ENCODE data around the gene NUP214.
"Not testable (repeated sequence)": the region's sequence is repeated elsewhere in the genome, so short reads cannot be mapped to it uniquely, and the experiment has no call there.

NUP214 gene

GRCh38 chr9:131096269-131097125 lies 28.9 kb upstream of the NUP214 start, which contains the start of gene AIF1L:
AIF1L (plus strand) TSS chr9:131096531; CDS start chr9:131096630, 99 bp downstream.
- in situ Hi-C loops (cut with HindIII; ENCODE audit: low sequenced_read_pairs): no loop called here

DNA sequence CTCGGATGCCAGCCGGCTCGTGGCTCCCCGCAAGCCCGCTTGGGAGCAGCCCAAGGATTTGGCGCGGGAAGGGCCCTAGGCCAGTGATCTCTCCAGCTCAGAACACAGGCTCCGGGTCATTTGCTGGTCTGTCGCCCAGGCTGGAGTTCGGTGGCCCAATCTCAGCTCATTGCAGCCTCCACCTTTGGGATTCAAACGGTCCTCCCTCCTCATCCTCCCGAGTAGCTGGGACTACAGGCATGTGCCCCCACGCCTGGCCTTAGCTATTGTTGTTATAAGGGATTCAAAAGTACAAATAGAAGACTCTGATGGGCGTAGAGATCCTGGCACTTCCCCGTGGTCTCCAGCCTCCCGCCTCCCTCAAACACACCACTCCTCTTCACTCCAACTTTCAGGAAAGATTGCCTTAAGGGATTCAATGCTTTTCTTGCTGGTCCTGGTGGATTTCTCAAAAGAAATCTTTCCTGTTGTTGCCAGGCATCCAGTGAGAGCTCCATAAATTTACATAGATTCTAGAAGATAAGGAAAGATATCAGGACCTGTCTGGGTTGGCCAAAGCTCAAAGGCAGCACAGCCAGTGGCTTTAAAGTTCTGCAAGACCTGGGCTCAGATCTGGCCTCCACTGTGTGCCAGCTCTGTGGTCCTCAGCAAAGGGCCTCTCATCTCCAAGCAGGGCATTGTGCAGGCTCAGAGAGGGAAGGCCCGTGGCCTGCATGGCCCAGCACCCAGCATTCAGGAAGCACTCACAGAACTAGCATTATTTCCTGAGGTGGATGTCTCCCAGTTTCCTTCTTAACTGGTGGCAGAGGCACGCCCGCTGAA lies 28.0 kb upstream of the NUP214 start:
- in situ Hi-C loops (cut with HindIII; ENCODE audit: low sequenced_read_pairs): no loop called here

GRCh38 chr9:131097948-131098278 lies 27.5 kb upstream of the NUP214 start:
- in situ Hi-C loops (cut with HindIII; ENCODE audit: low sequenced_read_pairs): no loop called here

DNA sequence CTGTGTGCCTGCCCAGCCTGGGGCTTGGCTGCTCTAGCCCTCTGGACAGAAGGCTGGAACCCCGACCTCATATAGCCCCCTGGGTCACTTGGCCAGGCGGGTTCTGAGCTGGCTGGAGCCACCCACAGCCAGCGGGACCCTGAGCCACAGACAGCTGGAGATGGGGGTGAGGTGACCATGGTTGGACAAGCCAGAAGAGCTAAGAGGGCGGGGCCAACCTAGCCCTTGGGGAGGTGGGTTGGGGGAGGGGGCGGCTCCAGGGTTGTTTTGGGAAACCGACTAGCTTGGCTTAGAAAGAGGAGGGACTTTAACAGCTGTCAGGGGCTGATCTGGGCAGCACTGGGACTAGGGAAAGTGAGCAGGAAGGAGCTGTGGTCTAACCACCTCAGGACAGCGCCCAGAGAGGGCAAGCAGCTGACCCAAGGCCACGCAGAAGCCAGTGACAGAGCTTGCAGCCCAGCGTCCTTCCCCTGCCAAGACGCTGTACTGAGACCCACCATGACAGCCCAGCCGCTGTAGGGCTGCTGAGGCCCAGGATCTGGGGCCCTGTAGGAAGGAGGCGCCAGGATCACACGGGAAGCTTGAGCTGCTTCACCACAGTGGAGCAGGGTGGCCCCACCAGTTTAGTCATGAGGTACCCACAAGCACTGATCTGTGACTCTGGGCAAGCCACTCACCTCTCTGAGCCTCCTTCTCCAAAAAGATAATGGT lies 26.8 kb upstream of the NUP214 start:
- in situ Hi-C loops (cut with HindIII; ENCODE audit: low sequenced_read_pairs): no loop called here

- in situ Hi-C loops (cut with HindIII; ENCODE audit: low sequenced_read_pairs): no loop called here
These were observed 26.2 kb upstream of the NUP214 start for GRCh38 chr9:131099102-131099606.

DNA sequence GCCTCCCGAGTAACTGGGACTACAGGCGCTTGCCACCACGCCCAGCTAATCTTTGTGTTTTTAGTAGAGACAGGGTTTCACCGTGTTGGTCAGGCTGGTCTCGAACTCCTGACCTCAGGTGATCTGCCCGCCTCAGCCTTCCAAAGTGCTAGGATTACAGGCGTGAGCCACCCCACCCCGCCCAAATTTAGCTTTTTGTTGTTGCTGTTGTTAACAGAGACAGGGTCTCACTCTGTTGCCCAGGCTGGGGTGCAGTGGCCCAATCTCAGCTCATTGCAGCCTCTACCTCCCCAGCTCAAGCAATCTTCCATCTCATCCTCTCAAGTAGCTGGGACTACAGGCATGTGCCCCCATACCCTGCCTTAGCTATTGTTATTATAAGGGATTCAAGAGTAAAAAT lies 25.5 kb upstream of the NUP214 start:
- in situ Hi-C loops (cut with HindIII; ENCODE audit: low sequenced_read_pairs): not testable (repeated sequence)

- in situ Hi-C loops (cut with HindIII; ENCODE audit: low sequenced_read_pairs): no loop called here
These were observed 24.9 kb upstream of the NUP214 start for GRCh38 chr9:131100445-131100844.

DNA sequence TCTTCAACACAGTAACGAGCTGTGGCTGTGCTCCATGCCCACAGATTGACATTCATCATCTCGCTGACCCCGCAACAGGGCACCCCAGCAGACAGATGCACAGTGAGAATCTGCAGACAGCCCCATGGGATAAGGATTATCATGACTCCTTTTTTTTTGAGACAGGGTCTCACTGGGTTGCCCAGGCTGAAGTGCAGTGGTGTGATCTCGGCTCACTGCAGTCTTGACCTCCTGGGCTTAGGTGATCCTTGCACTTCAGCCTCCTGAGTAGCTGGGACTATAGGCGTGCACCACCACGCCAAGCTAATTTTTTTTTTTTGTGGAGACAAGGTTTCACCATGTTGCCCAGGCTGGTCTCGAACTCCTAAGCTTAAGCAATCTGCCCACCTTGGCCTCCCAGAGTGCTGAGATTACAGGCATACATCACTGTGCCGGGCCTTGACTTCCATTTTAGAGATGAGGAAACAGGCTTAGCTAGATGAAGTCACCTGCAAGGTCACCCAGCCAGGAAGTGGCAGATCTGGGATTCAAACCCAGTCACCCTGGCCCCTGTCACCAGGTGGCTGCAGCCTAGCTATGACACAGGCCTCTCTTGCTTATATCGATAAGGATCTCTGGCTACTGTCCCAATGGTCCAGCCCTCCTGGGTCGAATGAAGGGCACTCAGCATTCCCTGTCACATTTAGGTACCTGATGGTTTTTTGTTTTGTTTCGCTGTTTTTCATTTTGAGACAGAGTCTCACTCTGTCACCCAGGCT lies 24.0 kb upstream of the NUP214 start:
- in situ Hi-C loops (cut with HindIII; ENCODE audit: low sequenced_read_pairs): no loop called here

- in situ Hi-C loops (cut with HindIII; ENCODE audit: low sequenced_read_pairs): no loop called here
These were observed 22.4 kb upstream of the NUP214 start for GRCh38 chr9:131103024-131103423.

DNA sequence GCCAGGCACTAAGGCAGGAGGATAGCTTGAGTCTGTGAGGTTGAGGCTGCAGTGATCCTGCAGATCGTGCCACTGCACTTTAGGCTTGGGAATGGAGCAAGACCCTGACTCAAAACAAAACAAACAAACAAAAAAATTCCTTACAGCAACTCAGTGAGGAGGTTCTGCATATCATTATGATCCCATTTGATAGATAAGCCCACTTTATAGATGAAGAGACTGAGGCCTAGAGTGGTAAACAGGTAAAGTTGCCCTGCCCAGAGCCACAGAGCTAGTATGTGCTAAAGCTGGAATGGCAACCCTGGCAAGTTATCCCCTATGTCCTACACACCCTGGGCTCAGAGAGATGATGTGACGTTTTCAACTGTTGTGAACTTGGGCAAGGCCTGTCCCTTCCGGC lies 21.9 kb upstream of the NUP214 start:
- in situ Hi-C loops (cut with HindIII; ENCODE audit: low sequenced_read_pairs): no loop called here

- in situ Hi-C loops (cut with HindIII; ENCODE audit: low sequenced_read_pairs): no loop called here
These were observed 21.2 kb upstream of the NUP214 start for GRCh38 chr9:131104016-131104740.

- in situ Hi-C loops (cut with HindIII; ENCODE audit: low sequenced_read_pairs): no loop called here
These were observed 19.4 kb upstream of the NUP214 start for GRCh38 chr9:131105952-131106351.

GRCh38 chr9:131107760-131108159 lies 17.6 kb upstream of the NUP214 start:
- in situ Hi-C loops (cut with HindIII; ENCODE audit: low sequenced_read_pairs): no loop called here

DNA sequence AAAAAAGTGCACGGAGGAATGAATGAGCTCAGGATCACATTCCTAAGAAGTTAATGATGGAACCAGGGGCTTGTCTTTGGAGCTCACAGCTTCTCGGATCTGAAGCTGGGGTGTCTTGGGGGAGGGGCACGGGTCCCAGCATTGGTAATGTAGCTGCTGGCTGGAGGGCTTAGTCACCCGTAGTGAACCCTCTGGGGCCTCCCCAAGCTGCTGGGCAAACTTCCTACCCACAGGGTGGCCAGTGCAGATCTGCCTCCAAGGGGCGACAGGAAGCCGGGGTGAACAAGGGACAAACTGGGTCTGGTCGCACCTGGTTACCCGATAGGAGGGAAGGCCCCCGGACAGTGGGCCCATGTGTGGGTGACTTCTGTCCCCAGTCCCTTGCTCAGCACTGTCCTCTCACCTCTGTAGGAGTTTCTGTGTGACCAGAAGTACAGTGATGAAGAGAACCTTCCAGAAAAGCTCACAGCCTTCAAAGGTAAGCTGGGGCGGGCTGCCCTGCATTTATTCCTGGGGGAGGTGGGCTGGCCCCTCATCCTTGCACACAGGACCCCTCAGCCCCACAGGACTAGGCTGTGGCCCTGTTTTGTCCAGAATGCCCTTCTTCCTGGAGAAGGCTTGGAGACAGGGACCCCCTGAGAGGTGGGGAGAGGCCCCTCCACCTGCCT lies 14.1 kb upstream of the NUP214 start:
- in situ Hi-C loops (cut with HindIII; ENCODE audit: low sequenced_read_pairs): no loop called here

GRCh38 chr9:131111854-131112311 lies 13.5 kb upstream of the NUP214 start:
- in situ Hi-C loops (cut with HindIII; ENCODE audit: low sequenced_read_pairs): no loop called here

- in situ Hi-C loops (cut with HindIII; ENCODE audit: low sequenced_read_pairs): no loop called here
These were observed 12.8 kb upstream of the NUP214 start for GRCh38 chr9:131112374-131113154.

DNA sequence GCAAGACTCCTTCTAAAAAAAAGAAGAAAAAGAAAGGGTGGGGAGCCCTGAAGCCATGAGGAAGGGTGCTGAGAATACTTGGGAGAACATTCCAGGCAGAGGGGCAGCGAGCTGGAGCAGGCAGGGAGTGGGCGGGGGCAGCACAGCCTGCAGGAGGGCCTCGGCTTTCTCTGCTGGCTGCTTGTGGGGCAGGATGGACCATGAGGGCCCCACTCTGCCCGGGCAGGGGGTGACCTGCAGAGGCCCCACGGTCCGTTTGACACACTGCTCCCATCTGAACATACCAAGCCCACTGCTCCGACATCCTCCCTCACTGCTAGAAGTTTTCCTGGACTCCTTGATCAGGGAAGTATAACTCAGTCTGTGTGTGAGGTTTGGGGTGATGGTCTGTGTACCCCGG lies 11.7 kb upstream of the NUP214 start:
- in situ Hi-C loops (cut with HindIII; ENCODE audit: low sequenced_read_pairs): no loop called here

GRCh38 chr9:131114084-131114535 lies 11.3 kb upstream of the NUP214 start:
- in situ Hi-C loops (cut with HindIII; ENCODE audit: low sequenced_read_pairs): no loop called here

All from DLD1 (cell line).